NCI-H524 (cell line): ENCODE data around the gene ARIH2.

Experiments
- DNase-seq, 2 experiments: peaks; one replicate each; lab custom pipeline; 2025; lab: John Stamatoyannopoulos, UW

Gene ARIH2

GRCh38 chr3:48974076-48974864 is 55.6 kb downstream of the ARIH2 start:
- peak in 1 of 2 experiments; percentile 28 for DNase-seq

- no peak for DNase-seq
Observed at GRCh38 chr3:48979451-48979850, 60.8 kb downstream of the ARIH2 start.

DNA sequence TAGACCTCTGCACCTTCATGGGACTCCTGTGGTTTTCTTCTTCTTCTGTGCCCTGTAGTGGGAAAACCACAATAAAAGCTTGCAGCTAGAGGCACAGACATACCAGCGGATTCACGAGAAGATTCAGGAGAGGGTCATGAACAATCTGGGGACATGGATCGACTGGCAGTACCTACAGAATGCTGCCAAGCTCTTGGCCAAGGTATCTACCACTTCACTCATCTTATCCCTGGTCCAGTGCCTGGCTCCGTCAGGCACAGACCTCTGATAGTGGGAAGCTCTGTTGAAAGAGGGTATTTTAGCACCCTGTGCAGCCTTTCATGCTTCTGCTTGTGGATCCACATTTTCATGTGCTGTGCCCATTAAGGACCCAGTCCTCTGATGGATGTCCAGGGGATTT is 61.7 kb downstream of the ARIH2 start:
- no peak for DNase-seq

DNA sequence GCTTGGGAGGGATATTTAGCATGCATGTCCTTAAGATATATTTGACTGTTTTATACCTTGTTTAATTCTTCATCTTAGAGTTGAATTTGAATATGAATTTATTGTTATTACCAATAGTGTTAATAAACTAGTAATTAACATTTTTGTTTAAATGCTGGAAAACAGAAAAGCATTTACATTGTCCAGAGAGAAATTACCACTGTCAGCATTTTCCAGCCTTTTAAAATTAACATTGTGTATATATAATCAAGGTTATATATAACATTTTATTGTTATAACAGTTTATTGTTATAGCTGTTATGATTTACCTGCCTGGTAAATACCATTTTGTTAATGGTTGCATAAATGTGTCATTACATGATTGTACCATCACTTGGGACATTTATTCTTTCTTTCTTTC is 63.4 kb downstream of the ARIH2 start:
- DNase-seq = no peak

GRCh38 chr3:48982686-48983085 is 64.0 kb downstream of the ARIH2 start:
- no peak for DNase-seq

DNA sequence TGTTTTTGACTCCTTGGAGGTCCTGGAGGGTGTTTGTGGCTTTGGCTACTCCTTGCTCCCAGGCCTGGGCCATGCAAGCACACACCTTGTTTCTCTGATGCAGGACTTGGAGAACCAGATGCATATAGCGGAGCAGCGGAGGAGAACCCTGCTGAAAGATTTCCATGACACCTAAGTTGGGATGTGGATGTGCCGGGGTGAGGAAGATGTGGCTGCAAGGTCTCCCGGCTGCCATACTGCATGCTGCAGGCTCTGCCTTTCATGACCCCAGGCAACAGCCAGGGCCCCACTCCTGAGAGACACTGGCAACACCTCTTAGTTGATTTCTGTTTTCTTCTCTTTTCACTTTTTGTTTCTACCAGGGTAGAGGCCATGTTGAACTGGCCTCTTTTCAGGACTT is 64.5 kb downstream of the ARIH2 start:
- no peak for DNase-seq

GRCh38 chr3:48984663-48985062 is 66.0 kb downstream of the ARIH2 start:
- DNase-seq = no peak

- DNase-seq = no peak
Observed at GRCh38 chr3:48985831-48986376, 67.3 kb downstream of the ARIH2 start.

- DNase-seq = peak in 1 of 2 experiments; percentile 34
Observed at GRCh38 chr3:48989126-48989795, 70.6 kb downstream of the ARIH2 start.

- DNase-seq = peak; percentile 59 to 79
Observed at GRCh38 chr3:48989796-48990635, 71.4 kb downstream of the ARIH2 start, which contains the start of gene P4HTM. TSS of gene P4HTM (plus strand) at chr3:48990241. CDS start at chr3:48990257, 16 bp downstream.

GRCh38 chr3:48990636-48991469 is 72.2 kb downstream of the ARIH2 start:
- peak; percentile 37 to 63 for DNase-seq

DNA sequence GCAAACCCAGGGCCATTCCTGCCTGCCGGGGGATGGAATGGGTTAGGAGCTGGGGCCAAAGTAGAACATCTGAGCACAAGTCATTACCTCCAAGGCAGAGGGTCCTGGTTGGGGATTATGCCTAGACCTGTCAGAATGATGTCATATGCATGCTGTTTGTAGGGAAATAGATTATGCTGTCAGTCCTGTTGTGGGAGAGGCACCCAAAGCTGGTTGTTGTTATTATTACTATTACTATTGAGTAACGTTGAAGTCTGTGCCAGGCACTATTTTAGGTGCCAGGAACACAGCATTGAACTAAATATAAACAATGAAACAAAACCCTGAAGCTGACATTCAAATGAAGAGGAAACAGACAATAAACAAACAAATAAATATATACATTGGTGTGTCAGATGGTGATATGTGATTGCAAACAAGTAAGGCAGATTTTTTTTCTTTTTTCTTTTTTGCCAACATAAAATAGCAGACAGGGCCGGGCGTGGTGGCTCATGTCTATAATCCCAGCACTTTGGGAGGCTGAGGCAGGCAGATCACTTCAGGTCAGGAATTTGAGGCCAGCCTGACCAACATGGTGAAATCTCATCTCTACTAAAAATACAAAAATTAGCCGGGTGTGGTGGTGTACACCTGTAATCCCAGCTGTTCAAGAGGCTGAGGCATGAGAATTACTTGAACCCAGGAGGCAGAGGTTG is 73.4 kb downstream of the ARIH2 start:
- no peak for DNase-seq

GRCh38 chr3:48993834-48994233 is 75.2 kb downstream of the ARIH2 start:
- DNase-seq = no peak

DNA sequence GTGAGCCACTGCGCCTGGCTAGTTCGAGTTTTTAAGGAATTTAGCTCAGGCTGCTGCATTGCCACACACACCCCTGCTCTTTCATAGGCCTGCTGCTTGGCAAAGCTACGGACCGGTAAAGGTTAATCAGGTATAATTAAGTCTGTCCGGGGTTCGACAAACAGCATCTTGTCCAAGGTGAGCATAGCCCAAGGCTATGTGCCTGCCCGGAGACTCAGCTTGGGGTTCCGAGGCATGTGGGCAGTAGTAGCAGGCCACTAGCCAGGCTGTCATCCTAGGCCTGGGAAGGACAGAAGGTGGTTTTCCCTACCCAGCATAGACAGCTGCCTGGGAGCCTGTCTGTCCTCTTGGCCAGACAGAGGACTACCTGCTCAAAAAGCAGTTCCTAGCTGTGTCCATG is 78.0 kb downstream of the ARIH2 start:
- no peak for DNase-seq

- DNase-seq = no peak
Observed at GRCh38 chr3:48997102-48997635, 78.5 kb downstream of the ARIH2 start.

DNA sequence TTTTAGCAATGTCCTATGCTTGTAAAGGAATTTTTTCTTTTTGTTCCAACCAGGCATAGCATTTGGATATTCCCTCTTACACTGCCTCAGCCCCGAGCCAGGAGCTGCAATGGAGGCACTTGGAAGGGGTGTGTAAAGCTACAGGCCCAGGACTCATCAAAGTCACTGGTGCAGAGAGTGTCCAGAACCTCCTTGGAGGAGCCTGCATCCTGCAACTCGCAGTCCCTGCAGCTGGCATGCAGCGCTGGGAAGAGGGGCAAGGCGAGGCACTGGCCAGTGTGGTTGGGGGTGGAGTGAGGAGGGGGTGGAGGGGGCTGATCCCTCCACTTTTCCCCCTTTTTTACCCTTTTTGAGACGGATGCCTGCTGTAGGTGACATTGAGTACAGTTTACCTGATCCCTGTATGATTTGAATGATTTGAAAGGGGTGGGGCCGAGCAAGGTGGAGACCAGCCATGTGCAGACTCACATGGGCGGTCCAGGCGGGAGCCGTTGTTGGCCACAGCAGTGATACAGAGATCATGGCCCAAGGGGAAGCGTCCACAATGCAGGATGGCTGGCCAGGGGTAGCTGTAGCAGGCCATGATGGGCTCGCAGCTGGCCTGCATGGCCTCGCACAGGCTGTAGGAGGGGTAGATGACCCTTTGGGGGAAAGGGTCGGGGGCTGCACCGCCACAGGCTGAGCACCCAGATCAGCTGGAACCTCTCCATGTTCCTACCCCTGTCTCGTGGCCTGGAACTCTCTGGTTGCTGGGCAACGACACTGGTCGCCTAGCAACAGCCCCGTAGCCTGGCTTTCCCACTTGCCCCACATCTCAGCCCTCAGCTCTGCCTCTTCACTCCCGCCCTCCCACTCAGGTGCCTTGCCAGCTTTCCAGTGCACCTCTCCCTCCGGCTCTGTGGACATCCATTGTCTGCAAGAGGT is 79.3 kb downstream of the ARIH2 start:
- peak in 1 of 2 experiments; percentile 52 for DNase-seq

GRCh38 chr3:48999085-48999858 is 80.6 kb downstream of the ARIH2 start:
- DNase-seq = no peak

- no peak for DNase-seq
Observed at GRCh38 chr3:49001155-49001554, 82.5 kb downstream of the ARIH2 start.
